GM21360 (cell line): ENCODE data around the gene CNOT1.
A peak's percentile ranks its signal among the peaks of the same experiment; 100 is the strongest.
"Not testable (repeated sequence)": the region's sequence is repeated elsewhere in the genome, so short reads cannot be mapped to it uniquely, and the experiment has no call there.

Experiments
- ATAC-seq: cut with Tn5 transposase; IDR thresholded peaks from one replicate; pipeline ENCODE4 v1.9.1; 2021; ENCODE audit warnings: mild to moderate bottlenecking, moderate library complexity; ENCODE audit not compliant: unreplicated experiment

The CNOT1 gene

GRCh38 chr16:58503863-58504688 lies 125.5 kb downstream of the CNOT1 start:
- no peak for ATAC-seq

- ATAC-seq: no peak
Observed at GRCh38 chr16:58503166-58503862, 126.3 kb downstream of the CNOT1 start.

GRCh38 chr16:58502217-58502921 lies 127.3 kb downstream of the CNOT1 start:
- no peak for ATAC-seq

GRCh38 chr16:58501242-58502131 lies 128.1 kb downstream of the CNOT1 start:
- no peak for ATAC-seq

GRCh38 chr16:58500430-58501241 lies 129.0 kb downstream of the CNOT1 start:
- ATAC-seq: no peak

GRCh38 chr16:58499615-58500351 lies 129.8 kb downstream of the CNOT1 start, which contains the start of gene NDRG4:
TSS of gene NDRG4 (plus strand) at chr16:58500143. CDS start at chr16:58500249, 106 bp downstream.
- ATAC-seq: no peak

GRCh38 chr16:58499092-58499511 lies 130.5 kb downstream of the CNOT1 start:
- ATAC-seq: no peak

GRCh38 chr16:58498341-58499091 lies 131.1 kb downstream of the CNOT1 start:
- ATAC-seq: no peak

GRCh38 chr16:58497935-58498334 lies 131.7 kb downstream of the CNOT1 start:
- no peak for ATAC-seq

- no peak for ATAC-seq
Observed at GRCh38 chr16:58497468-58497867, 132.2 kb downstream of the CNOT1 start.

GRCh38 chr16:58495521-58496331 lies 133.9 kb downstream of the CNOT1 start:
- ATAC-seq: no peak

- ATAC-seq: peak; percentile 68
Observed at GRCh38 chr16:58494981-58495520, 134.6 kb downstream of the CNOT1 start.

GRCh38 chr16:58493756-58494431 lies 135.7 kb downstream of the CNOT1 start:
- ATAC-seq: no peak

GRCh38 chr16:58492735-58493134 lies 136.9 kb downstream of the CNOT1 start:
- ATAC-seq: no peak

- no peak for ATAC-seq
Observed at GRCh38 chr16:58492066-58492465, 137.6 kb downstream of the CNOT1 start.

GRCh38 chr16:58490539-58490938 lies 139.1 kb downstream of the CNOT1 start:
- not testable (repeated sequence) for ATAC-seq

GRCh38 chr16:58490065-58490464 lies 139.6 kb downstream of the CNOT1 start:
- ATAC-seq: no peak
